GM23338 (cell line): Measurements from ENCODE around the gene REV3L. TPM values are rescaled to one million over a fixed set of nuclear protein-coding genes. Genes with fewer than 3 reads are reported as not detected.

Experiments
- ATAC-seq: fragments of 200-7000 bp; cut with Tn5 transposase; 3 replicates; pipeline ENCODE4 v1.9.1; 2020
- DNase-seq: peaks from one replicate; pipeline ENCODE4 v3.0.0-alpha.2; 2015; ENCODE audit warnings: low spot score
- H2AFZ ChIP-seq: fragments of 200-600 bp; sonication (generic); 2 replicates; pipeline ENCODE4 v1.8.0; 2016; ENCODE audit warnings: antibody characterized with exemption, mild to moderate bottlenecking, moderate library complexity
- H3F3A ChIP-seq: fragments of 200-600 bp; sonication (generic); replicated peaks from 2 replicates; pipeline ENCODE4 v1.8.0; 2017; ENCODE audit warnings: antibody characterized with exemption, mixed run types, low read depth
- H3K27ac ChIP-seq: fragments of 200-600 bp; sonication (generic); 2 replicates; pipeline ENCODE4 v1.6.1; 2016; ENCODE audit warnings: low read depth
- H3K27me3 ChIP-seq: fragments of 200-600 bp; sonication (generic); 2 replicates; pipeline ENCODE4 v1.8.0; 2016; ENCODE audit warnings: mild to moderate bottlenecking, mixed run types, moderate library complexity; ENCODE audit not compliant: insufficient read depth
- H3K36me3 ChIP-seq: fragments of 200-600 bp; sonication (generic); 2 replicates; pipeline ENCODE4 v1.8.0; 2016; ENCODE audit warnings: mild to moderate bottlenecking; ENCODE audit not compliant: insufficient read depth
- H3K4me1 ChIP-seq: fragments of 200-600 bp; sonication (generic); 2 replicates; pipeline ENCODE4 v1.8.0; 2016; ENCODE audit warnings: mild to moderate bottlenecking, moderate library complexity; ENCODE audit not compliant: insufficient read depth
- H3K4me2 ChIP-seq: fragments of 200-600 bp; sonication (generic); 2 replicates; pipeline ENCODE4 v1.7.1; 2017; ENCODE audit warnings: mixed run types
- H3K4me3 ChIP-seq: fragments of 200-600 bp; sonication (generic); 2 replicates; pipeline ENCODE4 v1.6.1; 2016; ENCODE audit warnings: mixed run types
- H3K79me2 ChIP-seq: fragments of 200-600 bp; sonication (generic); replicated peaks from 2 replicates; pipeline ENCODE4 v1.8.0; 2017; ENCODE audit warnings: mild to moderate bottlenecking; ENCODE audit not compliant: insufficient read depth
- H3K9me2 ChIP-seq: fragments of 200-600 bp; sonication (generic); 2 replicates; pipeline ENCODE4 v1.8.0; 2017; ENCODE audit not compliant: insufficient read depth
- H4K20me1 ChIP-seq: fragments of 200-600 bp; sonication (generic); replicated peaks from 2 replicates; pipeline ENCODE4 v1.8.0; 2017; ENCODE audit warnings: mild to moderate bottlenecking; ENCODE audit not compliant: insufficient read depth
- H3K27ac Mint-ChIP-seq: 2 replicates; pipeline ENCODE4 v1.8.0; 2020; ENCODE audit warnings: inconsistent platforms, mild to moderate bottlenecking, moderate library complexity, mixed read lengths
- H3K27me3 Mint-ChIP-seq: 3 replicates; pipeline ENCODE4 v1.8.0; 2022; ENCODE audit warnings: low read depth, mild to moderate bottlenecking, moderate library complexity, mixed read lengths, inconsistent platforms; ENCODE audit not compliant: insufficient read depth, poor library complexity
- H3K36me3 Mint-ChIP-seq: 3 replicates; pipeline ENCODE4 v1.8.0; 2021; ENCODE audit warnings: low read depth, mild to moderate bottlenecking, inconsistent platforms, moderate library complexity, mixed read lengths
- H3K4me1 Mint-ChIP-seq: 3 replicates; pipeline ENCODE4 v1.8.0; 2020; ENCODE audit warnings: mild to moderate bottlenecking, inconsistent platforms, mixed read lengths
- H3K4me3 Mint-ChIP-seq: 3 replicates; pipeline ENCODE4 v1.8.0; 2021; ENCODE audit warnings: moderate library complexity, mild to moderate bottlenecking, inconsistent platforms, mixed read lengths
- H3K9me3 Mint-ChIP-seq: 3 replicates; pipeline ENCODE4 v1.8.0; 2020; ENCODE audit warnings: moderate library complexity, mild to moderate bottlenecking, inconsistent platforms, mixed read lengths
- CREB1 ChIP-seq: fragments of 250-450 bp; sonication (Bioruptor Pico); IDR thresholded peaks from 2 replicates; pipeline ENCODE4 v1.5.0; 2020; ENCODE audit warnings: low read depth, mild to moderate bottlenecking, moderate library complexity
- ETS1 ChIP-seq: IDR thresholded peaks from 2 replicates; pipeline ENCODE4 v1.6.1; 2016; ENCODE audit warnings: antibody characterized with exemption
- EZH2 ChIP-seq: fragments of 200-600 bp; sonication (generic); IDR thresholded peaks from one replicate; pipeline ENCODE4 v1.8.0; 2017; ENCODE audit warnings: antibody characterized with exemption, mild to moderate bottlenecking, low read depth; ENCODE audit not compliant: unreplicated experiment
- EZH2phosphoT487 ChIP-seq: fragments of 200-600 bp; sonication (generic); IDR thresholded peaks from one replicate; pipeline ENCODE4 v1.8.1; 2018; ENCODE audit warnings: antibody characterized with exemption; ENCODE audit not compliant: unreplicated experiment
- NANOG ChIP-seq: IDR thresholded peaks from 2 replicates; pipeline ENCODE4 v1.6.1; 2016; ENCODE audit warnings: antibody characterized with exemption, borderline replicate concordance
- POLR2AphosphoS5 ChIP-seq: IDR thresholded peaks from 2 replicates; pipeline ENCODE4 v1.6.1; 2016; ENCODE audit warnings: antibody characterized with exemption, low read depth
- REST ChIP-seq: IDR thresholded peaks from one replicate; pipeline ENCODE4 v1.6.1; 2018; ENCODE audit warnings: antibody characterized with exemption; ENCODE audit not compliant: unreplicated experiment
- STAT1 ChIP-seq: IDR thresholded peaks from one replicate; pipeline ENCODE4 v1.6.1; 2016; ENCODE audit warnings: antibody characterized with exemption; ENCODE audit not compliant: unreplicated experiment
- ZNF114 ChIP-seq: fragments of 250-450 bp; sonication (Bioruptor Pico); IDR thresholded peaks from 2 replicates; pipeline ENCODE4 v1.5.0; 2020; ENCODE audit warnings: mild to moderate bottlenecking, moderate library complexity
- ZNF331 ChIP-seq: fragments of 250-450 bp; sonication (Bioruptor Pico); IDR thresholded peaks from 2 replicates; pipeline ENCODE4 v1.5.0; 2020; ENCODE audit warnings: low read depth, mild to moderate bottlenecking, moderate library complexity
- ZNF462 ChIP-seq: fragments of 250-450 bp; sonication (Bioruptor Pico); IDR thresholded peaks from 2 replicates; pipeline ENCODE4 v1.5.0; 2020; ENCODE audit warnings: mild to moderate bottlenecking, moderate library complexity
- polyA plus RNA-seq: library from polyadenylated mRNA; unstranded; fragments of >200 nt; fragmentation: Nextera tagmentation; extraction: Ambion mirVana; gene quantifications from 2 replicates; pipeline ENCODE4 v1.2.1, GENCODE V29; 2016
- total RNA-seq: library from RNA; depleted of rRNA; stranded (reverse); fragments of >200 nt; shearing (Covaris generic); gene quantifications from 2 replicates; pipeline ENCODE4 v1.2.3, GENCODE V29; 2014

Gene REV3L
- total and polyA plus RNA-seq, 2 experiments from 2014 or later = 8.3 to 13.1 TPM

- Mint-ChIP-seq H3K36me3 (no peaks in the 10 kb centered on the region), H3K27ac (no peak overlapping the region), H3K4me3 (no peak overlapping the region), H3K27me3 (no peaks in the 10 kb centered on the region), H3K9me3 (no peaks in the 10 kb centered on the region), H3K4me1 (peaks cover 5% of the 10 kb centered on the region; the same call in 2 of the 3 replicates)
- no peaks in the 10 kb centered on the region for H3F3A ChIP-seq
- H3K4me1 ChIP-seq = no peaks in the 10 kb centered on the region
- no peak for DNase-seq
- no peaks in the 10 kb centered on the region for H3K9me2 ChIP-seq
- peaks cover 10% of the 10 kb centered on the region; the same call in 1 of the 2 replicates for H3K79me2 ChIP-seq
- no peaks in the 10 kb centered on the region for H3K36me3 ChIP-seq
- TF ChIP-seq EZH2 = no peak
- no peak for TF ChIP-seq ZNF331 (CRISPR knock-in tag)
- no peak for TF ChIP-seq POLR2AphosphoS5
- TF ChIP-seq NANOG = no peak
- TF ChIP-seq ZNF114 (CRISPR knock-in tag) = no peak
- TF ChIP-seq ETS1 = no peak
- no peak for TF ChIP-seq REST
- TF ChIP-seq STAT1 = no peak
- TF ChIP-seq ZNF462 = no peak
- TF ChIP-seq EZH2phosphoT487 = no peak
- no peak for TF ChIP-seq CREB1 (CRISPR knock-in tag)
- no peak overlapping the region for H3K4me2 ChIP-seq
- H3K4me3 ChIP-seq = no peak overlapping the region
- no peak for ATAC-seq
- no peak overlapping the region for H3K27ac ChIP-seq
- H2AFZ ChIP-seq = no peak overlapping the region
- H3K27me3 ChIP-seq = no peaks in the 10 kb centered on the region
- no peaks in the 10 kb centered on the region for H4K20me1 ChIP-seq
Measured at GRCh38 chr6:111416529-111416928, 66.5 kb downstream of the REV3L start.
